CD4-positive, CD25-positive, alpha-beta regulatory T cell (primary cell): Measurements from ENCODE around the gene FYCO1. TPM values are rescaled to one million over a fixed set of nuclear protein-coding genes. Genes with fewer than 3 reads are reported as not detected.

Source experiments
- ATAC-seq, 2 donors: fragments of 150-1000 bp; cut with Tn5 transposase; one replicate each; pipeline ENCODE4 v1.10.0; 2021; ENCODE audit warnings: low read depth in 2 of 2, moderate number of reproducible peaks in 2 of 2, moderate library complexity in 1 of 2
- DNase-seq, 3 donors: peaks; one replicate each; pipeline versions ENCODE4 v3.0.0 to v3.0.0-alpha.2; 2012 to 2022; ENCODE audit warnings: mixed read lengths in 1 of 3
- H3K27ac ChIP-seq: one replicate; pipeline ENCODE4 v1.7.0; 2013; ENCODE audit warnings: mild to moderate bottlenecking, low read length; ENCODE audit not compliant: insufficient read depth, poor library complexity, severe bottlenecking
- H3K27me3 ChIP-seq: one replicate; pipeline ENCODE4 v1.7.0; 2013; ENCODE audit warnings: low read length; ENCODE audit not compliant: control insufficient read depth, insufficient read depth
- H3K36me3 ChIP-seq: one replicate; pipeline ENCODE4 v1.7.0; 2013; ENCODE audit warnings: mild to moderate bottlenecking, low read length, moderate library complexity; ENCODE audit not compliant: control insufficient read depth, insufficient read depth
- H3K4me1 ChIP-seq: 2 replicates; pipeline ENCODE4 v1.7.0; 2013; ENCODE audit warnings: mild to moderate bottlenecking, low read length; ENCODE audit not compliant: insufficient read depth, control insufficient read depth, poor library complexity, severe bottlenecking
- H3K4me3 ChIP-seq: one replicate; pipeline ENCODE4 v1.7.0; 2013; ENCODE audit warnings: low read depth, mild to moderate bottlenecking, low read length, moderate library complexity
- H3K9me3 ChIP-seq, 2 experiments: 1 replicate in 1 of 2; 2 replicates in 1 of 2; pipeline ENCODE4 v1.7.0; 2013; ENCODE audit warnings: low read length in 2 of 2, mild to moderate bottlenecking in 1 of 2, moderate library complexity in 1 of 2; ENCODE audit not compliant: control insufficient read depth in 2 of 2
- H3K27ac Mint-ChIP-seq, 3 donors: one replicate each; pipeline ENCODE4 v1.8.0; 2020 to 2022; ENCODE audit warnings: mild to moderate bottlenecking in 3 of 3, mixed read lengths in 3 of 3, moderate library complexity in 2 of 3
- H3K27me3 Mint-ChIP-seq: one replicate; pipeline ENCODE4 v1.8.0; 2022; ENCODE audit warnings: mild to moderate bottlenecking, mixed read lengths
- H3K36me3 Mint-ChIP-seq: one replicate; pipeline ENCODE4 v1.8.0; 2020; ENCODE audit warnings: mixed read lengths
- H3K4me1 Mint-ChIP-seq, 4 donors: one replicate each; pipeline ENCODE4 v1.8.0; 2020 to 2022; ENCODE audit warnings: mixed read lengths in 4 of 4, mild to moderate bottlenecking in 1 of 4
- H3K4me3 Mint-ChIP-seq, 4 donors: one replicate each; pipeline ENCODE4 v1.8.0; 2020 to 2022; ENCODE audit warnings: mild to moderate bottlenecking in 4 of 4, mixed read lengths in 4 of 4, moderate library complexity in 3 of 4
- H3K9me3 Mint-ChIP-seq, 7 donors: one replicate each; pipeline ENCODE4 v1.8.0; 2020 to 2022; ENCODE audit warnings: mixed read lengths in 7 of 7, mild to moderate bottlenecking in 3 of 7, moderate library complexity in 2 of 7
- polyA plus RNA-seq, 4 donors: library from polyadenylated mRNA; unstranded; fragments of 300-500 nt; fragmentation: Illumina TruSeq; gene quantifications; one replicate each; pipeline ENCODE4 v1.2.3, GENCODE V29; 2021
- total RNA-seq: library from RNA; stranded (reverse); gene quantifications from one replicate; pipeline ENCODE4 v1.2.3, GENCODE V29; 2022

Gene FYCO1
- total and polyA plus RNA-seq, 5 donors from 2014 or later = 2.1 to 42.5 (median 2.6) TPM

DNA sequence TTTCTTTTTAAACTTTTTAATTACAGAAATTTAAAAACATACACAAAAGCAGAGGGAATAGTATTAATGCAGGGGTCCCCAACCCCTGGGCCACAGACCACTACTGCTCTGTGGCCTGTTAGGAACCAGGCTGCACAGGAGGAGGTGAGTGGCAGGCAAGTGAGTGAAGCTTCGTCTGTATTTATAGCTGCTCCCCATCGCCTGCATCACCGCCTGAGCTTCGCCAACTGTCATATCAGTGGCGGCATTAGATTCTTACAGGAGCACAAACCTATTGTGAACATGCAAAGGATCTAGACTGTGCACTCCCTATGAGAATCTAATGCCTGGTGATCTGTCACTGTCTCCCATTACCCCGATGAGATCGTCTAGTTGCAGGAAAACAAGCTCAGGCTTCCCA lies 86.9 kb downstream of the FYCO1 start:
- peak overlapping the region; percentile 4 for H3K4me3 ChIP-seq
- H3K9me3 ChIP-seq = no peaks in the 10 kb centered on the region
- Mint-ChIP-seq H3K4me1 (peaks cover 6 to 32% (median 20%) of the 10 kb centered on the region in 4 donors), H3K27ac (peak overlapping the region; percentile 49 to 96 (median 50)), H3K36me3 (peaks cover 24% of the 10 kb centered on the region), H3K4me3 (peak overlapping the region in 1 of 4 donors; percentile 36), H3K9me3 (peaks cover 0 to 2% (median 0%) of the 10 kb centered on the region in 7 donors), H3K27me3 (peaks cover 7% of the 10 kb centered on the region)
- DNase-seq = no peak
- ATAC-seq = no peak
- no peaks in the 10 kb centered on the region for H3K27me3 ChIP-seq
- H3K27ac ChIP-seq = no peak overlapping the region
- H3K36me3 ChIP-seq = peaks cover 6% of the 10 kb centered on the region
- peaks cover 18% of the 10 kb centered on the region for H3K4me1 ChIP-seq

DNA sequence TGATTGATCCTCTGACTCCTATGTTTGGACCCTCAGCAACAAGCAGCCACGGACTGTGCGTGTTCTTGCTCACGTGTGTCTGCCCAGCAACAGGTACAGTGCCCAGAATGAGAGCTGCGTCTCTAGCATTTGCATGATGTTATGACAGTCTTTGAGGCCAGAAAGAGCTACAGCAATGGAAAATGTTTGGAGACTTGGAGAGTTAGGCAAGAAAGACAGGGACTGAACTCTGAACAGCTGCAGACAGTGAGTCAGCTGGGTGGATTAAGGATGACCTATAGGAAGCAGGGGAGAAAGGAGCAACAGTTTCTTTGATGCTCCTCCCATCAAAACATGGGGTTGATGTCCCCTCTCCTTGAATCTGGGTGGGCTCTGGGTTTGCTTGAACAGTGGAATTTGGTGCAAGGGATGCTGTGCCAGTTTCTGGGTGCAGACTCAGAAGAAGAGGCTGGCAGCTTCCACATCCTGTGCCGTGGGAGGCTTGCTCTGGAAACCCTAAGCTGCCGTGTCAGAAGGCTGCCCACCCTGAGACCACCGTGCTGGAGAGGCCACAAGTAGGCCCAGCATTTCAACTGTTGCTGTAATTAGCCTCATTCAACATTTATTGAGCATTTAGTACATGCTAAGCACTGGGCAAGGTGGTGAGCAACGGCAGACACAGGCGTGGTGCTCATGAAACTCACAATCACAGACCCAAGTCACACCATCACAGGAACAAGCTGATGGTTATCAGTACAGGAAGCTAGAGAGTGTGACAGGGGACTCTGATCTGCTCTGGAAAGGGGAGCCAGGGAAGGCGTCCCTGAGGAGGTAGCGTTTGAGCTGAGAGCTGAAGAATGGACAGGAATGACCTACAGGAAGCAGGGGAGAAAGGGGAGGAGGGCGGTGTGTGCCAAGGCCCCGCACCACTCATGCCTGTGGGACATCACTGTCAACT lies 87.6 kb downstream of the FYCO1 start:
- ATAC-seq = peak; percentile 81 to 85
- Mint-ChIP-seq H3K36me3 (peaks cover 24% of the 10 kb centered on the region), H3K4me1 (peaks cover 6 to 32% (median 20%) of the 10 kb centered on the region in 4 donors), H3K9me3 (peaks cover 0 to 2% (median 0%) of the 10 kb centered on the region in 7 donors), H3K4me3 (peak overlapping the region in 3 of 4 donors; percentile 25 to 50 (median 36)), H3K27me3 (peaks cover 5% of the 10 kb centered on the region), H3K27ac (peak overlapping the region; percentile 49 to 96 (median 50))
- no peaks in the 10 kb centered on the region for H3K27me3 ChIP-seq
- H3K9me3 ChIP-seq = no peaks in the 10 kb centered on the region
- peak overlapping the region; percentile 19 for H3K27ac ChIP-seq
- DNase-seq = peak in 2 of 3 donors; percentile 28 to 81
- peak overlapping the region; percentile 4 for H3K4me3 ChIP-seq
- H3K36me3 ChIP-seq = peaks cover 6% of the 10 kb centered on the region
- peaks cover 18% of the 10 kb centered on the region for H3K4me1 ChIP-seq

DNA sequence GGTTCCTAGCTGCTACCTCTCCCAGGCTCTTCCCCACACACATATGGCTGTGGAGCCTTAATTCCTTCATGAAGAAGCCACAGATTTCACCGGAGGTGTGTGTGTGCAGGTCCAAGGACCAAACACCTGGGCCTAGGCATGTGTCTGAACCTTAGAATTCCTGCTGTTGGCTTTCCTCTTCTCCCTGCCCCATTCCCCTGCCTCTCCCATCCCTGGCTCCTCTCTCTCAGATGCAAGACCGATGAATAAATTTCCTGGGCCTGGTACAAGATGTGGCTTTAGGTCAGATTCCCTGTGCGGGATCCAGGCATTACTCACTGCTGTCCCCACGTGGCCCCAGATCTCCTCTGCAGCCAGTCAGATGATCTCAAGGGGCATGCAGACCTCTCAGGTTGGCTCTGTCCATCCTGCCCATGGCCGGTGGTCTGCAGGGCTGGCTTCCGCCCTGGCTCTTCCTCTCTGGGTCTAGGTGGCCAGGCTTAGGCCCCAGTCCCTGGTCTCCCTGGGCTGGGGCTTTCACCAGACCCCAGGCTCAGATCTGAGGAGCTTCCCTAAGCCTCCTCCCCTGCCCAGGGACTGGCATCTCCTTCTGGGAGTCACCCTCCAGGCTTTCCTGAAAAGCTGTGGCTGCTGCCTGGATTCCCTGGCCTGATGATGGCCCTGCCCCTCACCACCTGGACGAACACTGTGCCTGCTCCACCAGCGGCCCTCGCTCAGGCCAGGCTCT lies 88.8 kb downstream of the FYCO1 start:
- DNase-seq = no peak
- ATAC-seq = no peak
- peaks cover 0 to 2% (median 0%) of the 10 kb centered on the region in 7 donors for H3K9me3 Mint-ChIP-seq
- Histone ChIP-seq H3K27ac (no peak overlapping the region), H3K4me3 (no peak overlapping the region), H3K36me3 (peaks cover 6% of the 10 kb centered on the region), H3K9me3 (no peaks in the 10 kb centered on the region), H3K4me1 (peaks cover 18% of the 10 kb centered on the region), H3K27me3 (no peaks in the 10 kb centered on the region)
- no peak overlapping the region for H3K27ac Mint-ChIP-seq
- peaks cover 5% of the 10 kb centered on the region for H3K27me3 Mint-ChIP-seq
- H3K4me1 Mint-ChIP-seq = peaks cover 6 to 32% (median 20%) of the 10 kb centered on the region in 4 donors
- peaks cover 20% of the 10 kb centered on the region for H3K36me3 Mint-ChIP-seq
- no peak overlapping the region for H3K4me3 Mint-ChIP-seq

DNA sequence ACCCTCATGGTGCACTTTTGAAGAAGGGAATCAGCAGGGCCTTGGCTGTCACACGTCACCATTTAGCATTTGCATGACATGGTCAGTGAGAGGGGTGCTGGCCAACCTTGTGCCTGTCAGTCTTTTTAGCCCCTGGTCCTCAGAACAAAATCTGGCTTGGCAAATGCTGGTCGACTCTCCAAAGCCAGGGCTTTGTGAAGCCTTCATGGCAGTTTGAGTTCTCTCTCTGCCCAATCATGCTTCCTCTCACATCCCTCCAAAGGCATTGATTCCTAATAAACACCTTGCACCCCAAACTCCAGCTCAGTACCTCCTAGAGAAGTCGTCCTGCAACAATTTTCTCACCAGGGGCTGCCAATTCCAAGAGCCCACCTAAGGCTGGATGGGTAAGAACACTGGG lies 89.9 kb downstream of the FYCO1 start:
- no peak overlapping the region for H3K4me3 ChIP-seq
- DNase-seq (no peak), ATAC-seq (no peak)
- peaks cover 0 to 2% (median 0%) of the 10 kb centered on the region in 7 donors for H3K9me3 Mint-ChIP-seq
- H3K27me3 Mint-ChIP-seq = peaks cover 5% of the 10 kb centered on the region
- peaks cover 18% of the 10 kb centered on the region for H3K4me1 ChIP-seq
- H3K9me3 ChIP-seq = no peaks in the 10 kb centered on the region
- no peak overlapping the region for H3K27ac Mint-ChIP-seq
- peaks cover 6 to 32% (median 20%) of the 10 kb centered on the region in 4 donors for H3K4me1 Mint-ChIP-seq
- H3K36me3 ChIP-seq = peaks cover 6% of the 10 kb centered on the region
- H3K36me3 Mint-ChIP-seq = peaks cover 28% of the 10 kb centered on the region
- no peaks in the 10 kb centered on the region for H3K27me3 ChIP-seq
- H3K27ac ChIP-seq = no peak overlapping the region
- no peak overlapping the region for H3K4me3 Mint-ChIP-seq

DNA sequence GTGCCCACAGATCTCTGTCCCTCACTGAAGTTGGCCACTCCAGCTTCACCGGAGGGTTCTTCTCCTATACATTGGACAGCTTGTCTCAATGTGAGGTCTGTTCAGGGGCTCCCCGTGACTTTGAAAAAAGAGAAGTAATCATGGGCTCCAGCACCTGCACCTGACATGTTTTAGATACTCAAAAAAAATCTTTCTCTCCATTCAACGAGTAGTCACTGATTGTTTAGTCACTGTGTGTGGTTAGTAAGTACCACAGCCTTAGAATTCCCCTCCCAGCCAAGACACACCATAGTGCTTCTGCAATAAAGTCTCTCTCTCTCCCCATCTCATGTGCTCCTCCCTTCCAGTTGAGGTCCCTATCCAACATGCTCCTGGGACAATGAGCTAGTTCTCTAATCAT lies 90.7 kb downstream of the FYCO1 start:
- Mint-ChIP-seq H3K4me3 (no peak overlapping the region), H3K27me3 (peaks cover 5% of the 10 kb centered on the region), H3K36me3 (peaks cover 26% of the 10 kb centered on the region), H3K27ac (no peak overlapping the region), H3K9me3 (no peaks in the 10 kb centered on the region), H3K4me1 (peaks cover 6 to 30% (median 18%) of the 10 kb centered on the region in 4 donors)
- peaks cover 18% of the 10 kb centered on the region for H3K4me1 ChIP-seq
- H3K9me3 ChIP-seq = no peaks in the 10 kb centered on the region
- H3K4me3 ChIP-seq = no peak overlapping the region
- no peak overlapping the region for H3K27ac ChIP-seq
- ATAC-seq = peak; percentile 31 to 44
- DNase-seq = no peak
- H3K36me3 ChIP-seq = peaks cover 6% of the 10 kb centered on the region
- no peaks in the 10 kb centered on the region for H3K27me3 ChIP-seq

DNA sequence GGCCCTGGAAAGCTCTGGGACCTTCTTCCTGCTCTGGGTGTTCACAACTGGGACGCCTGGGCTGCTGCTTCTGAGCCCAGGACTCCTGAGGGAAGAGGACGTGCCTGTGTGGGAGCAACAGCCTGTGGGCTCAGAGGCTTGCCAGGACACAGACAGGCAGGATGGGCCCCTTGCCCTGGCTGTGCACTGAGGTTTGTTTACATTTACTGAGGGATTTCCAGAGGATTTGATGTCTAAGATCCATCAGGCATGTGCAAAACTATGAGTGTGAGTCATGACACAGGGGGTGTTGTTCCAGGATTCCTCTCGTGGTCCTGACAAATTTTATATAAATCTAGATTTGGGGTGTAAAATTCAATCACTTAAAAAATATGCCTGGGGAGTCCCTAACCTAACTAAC lies 98.7 kb downstream of the FYCO1 start:
- peaks cover 18% of the 10 kb centered on the region for H3K36me3 Mint-ChIP-seq
- no peaks in the 10 kb centered on the region for H3K9me3 Mint-ChIP-seq
- DNase-seq (no peak), ATAC-seq (no peak)
- H3K4me1 ChIP-seq = no peaks in the 10 kb centered on the region
- H3K4me1 Mint-ChIP-seq = peaks cover 0 to 20% (median 4%) of the 10 kb centered on the region in 4 donors
- no peaks in the 10 kb centered on the region for H3K9me3 ChIP-seq
- H3K27ac ChIP-seq = no peak overlapping the region
- no peak overlapping the region for H3K27ac Mint-ChIP-seq
- no peak overlapping the region for H3K4me3 ChIP-seq
- peaks cover 23% of the 10 kb centered on the region for H3K27me3 Mint-ChIP-seq
- H3K27me3 ChIP-seq = peaks cover 2% of the 10 kb centered on the region
- H3K4me3 Mint-ChIP-seq = no peak overlapping the region
- H3K36me3 ChIP-seq = no peaks in the 10 kb centered on the region

DNA sequence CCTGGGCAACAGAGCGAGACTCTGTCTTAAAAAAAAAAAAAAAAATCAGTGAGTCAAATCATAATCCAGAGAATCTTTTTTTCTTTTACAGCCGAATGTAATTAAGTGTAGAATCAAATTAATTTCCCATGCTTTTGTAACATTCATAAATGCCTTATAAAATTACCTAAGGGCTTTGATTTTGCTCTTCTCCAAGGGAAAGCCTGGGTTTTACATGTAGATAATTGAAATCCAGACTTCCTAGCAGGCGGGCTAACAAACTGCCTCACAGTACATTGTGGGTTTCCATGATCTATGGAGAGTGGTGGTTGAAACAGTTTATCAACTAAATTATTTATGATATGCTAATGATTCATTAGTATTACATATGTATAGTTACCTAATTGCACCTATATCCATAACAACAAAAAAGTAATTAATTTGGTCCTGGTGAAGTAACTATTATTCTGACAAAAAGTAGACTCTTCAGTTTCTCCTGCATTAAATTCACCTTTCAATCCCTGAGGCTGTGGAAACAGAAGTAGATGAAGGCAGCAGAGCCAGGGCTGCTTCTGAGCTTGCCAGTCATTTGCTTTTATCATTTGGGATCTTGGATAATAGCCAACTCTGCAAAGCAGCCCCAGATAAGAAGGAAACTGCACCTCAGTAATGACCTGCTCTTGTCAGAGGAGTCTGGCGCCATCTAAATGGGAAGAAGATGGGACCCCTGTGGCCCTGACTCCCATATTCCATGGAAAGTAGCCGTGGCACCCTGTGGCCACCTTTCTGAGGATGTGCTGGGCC lies 99.7 kb downstream of the FYCO1 start:
- peaks cover 2% of the 10 kb centered on the region for H3K27me3 ChIP-seq
- Mint-ChIP-seq H3K4me3 (no peak overlapping the region), H3K9me3 (no peaks in the 10 kb centered on the region), H3K27ac (no peak overlapping the region), H3K27me3 (peaks cover 31% of the 10 kb centered on the region), H3K4me1 (peaks cover 0 to 21% (median 4%) of the 10 kb centered on the region in 4 donors), H3K36me3 (peaks cover 10% of the 10 kb centered on the region)
- no peaks in the 10 kb centered on the region for H3K4me1 ChIP-seq
- H3K27ac ChIP-seq = no peak overlapping the region
- DNase-seq (no peak), ATAC-seq (no peak)
- H3K4me3 ChIP-seq = no peak overlapping the region
- no peaks in the 10 kb centered on the region for H3K36me3 ChIP-seq
- no peaks in the 10 kb centered on the region for H3K9me3 ChIP-seq
